Skeletal muscle cell (primary cell): ENCODE data around the gene LRBA.

Source experiments
- DNase-seq: peaks from one replicate; pipeline ENCODE4 v3.0.0-alpha.2; 2010; ENCODE audit warnings: low read depth
- H3K4me3 ChIP-seq: 2 replicates; pipeline ENCODE4 v1.5.1; 2011; ENCODE audit warnings: low read depth, mild to moderate bottlenecking, control low read depth, low read length, moderate library complexity

Gene LRBA

GRCh38 chr4:150305995-150306394, 709.1 kb downstream of the LRBA start:
- no peak overlapping the region for H3K4me3 ChIP-seq
- DNase-seq: peak; percentile 39

GRCh38 chr4:150302553-150302952, 712.5 kb downstream of the LRBA start:
- H3K4me3 ChIP-seq: no peak overlapping the region
- DNase-seq: peak; percentile 94

- H3K4me3 ChIP-seq: no peak overlapping the region
- DNase-seq: no peak
Observed at GRCh38 chr4:150299816-150300215, 715.3 kb downstream of the LRBA start.

- no peak overlapping the region for H3K4me3 ChIP-seq
- DNase-seq: peak; percentile 33
Observed at GRCh38 chr4:150297861-150298474, 717.1 kb downstream of the LRBA start.

GRCh38 chr4:150289881-150290280, 725.2 kb downstream of the LRBA start:
- no peak for DNase-seq
- no peak overlapping the region for H3K4me3 ChIP-seq

GRCh38 chr4:150289198-150289597, 725.9 kb downstream of the LRBA start:
- DNase-seq: no peak
- H3K4me3 ChIP-seq: no peak overlapping the region

GRCh38 chr4:150286656-150287055, 728.4 kb downstream of the LRBA start:
- no peak for DNase-seq

GRCh38 chr4:150283689-150284088, 731.4 kb downstream of the LRBA start:
- DNase-seq: peak; percentile 83
- H3K4me3 ChIP-seq: no peak overlapping the region

More at GRCh38 chr4:150286656-150287055, 728.4 kb downstream of the LRBA start:
- H3K4me3 ChIP-seq: no peak overlapping the region

GRCh38 chr4:150280975-150281374, 734.1 kb downstream of the LRBA start:
- no peak overlapping the region for H3K4me3 ChIP-seq
- no peak for DNase-seq

- DNase-seq: peak; percentile 67
- H3K4me3 ChIP-seq: no peak overlapping the region
Observed at GRCh38 chr4:150280081-150280895, 734.8 kb downstream of the LRBA start.

- no peak for DNase-seq
- no peak overlapping the region for H3K4me3 ChIP-seq
Observed at GRCh38 chr4:150278206-150278605, 736.9 kb downstream of the LRBA start.

- DNase-seq: no peak
- H3K4me3 ChIP-seq: no peak overlapping the region
Observed at GRCh38 chr4:150268444-150268843, 746.6 kb downstream of the LRBA start.

- no peak overlapping the region for H3K4me3 ChIP-seq
- no peak for DNase-seq
Observed at GRCh38 chr4:150265806-150266205, 749.3 kb downstream of the LRBA start.

- no peak overlapping the region for H3K4me3 ChIP-seq
- no peak for DNase-seq
Observed at GRCh38 chr4:150264595-150265161, 750.4 kb downstream of the LRBA start.

GRCh38 chr4:150262611-150263010, 752.5 kb downstream of the LRBA start:
- H3K4me3 ChIP-seq: no peak overlapping the region
- no peak for DNase-seq

GRCh38 chr4:150261571-150261970, 753.5 kb downstream of the LRBA start:
- no peak for DNase-seq

GRCh38 chr4:150259861-150260567, 755.1 kb downstream of the LRBA start:
- DNase-seq: no peak
- no peak overlapping the region for H3K4me3 ChIP-seq

More at GRCh38 chr4:150261571-150261970, 753.5 kb downstream of the LRBA start:
- H3K4me3 ChIP-seq: no peak overlapping the region

- no peak overlapping the region for H3K4me3 ChIP-seq
- DNase-seq: no peak
Observed at GRCh38 chr4:150258569-150258968, 756.5 kb downstream of the LRBA start.

GRCh38 chr4:150256841-150257730, 758.0 kb downstream of the LRBA start:
- DNase-seq: no peak
- no peak overlapping the region for H3K4me3 ChIP-seq
